NCI-H2081 treated with DMSO at 0.1 percent for 48 hours (cell line): ENCODE results near the gene NR2C1.
A peak's percentile ranks its signal among the peaks of the same experiment; 100 is the strongest.

ENCODE experiments used
- DNase-seq: peaks from one replicate; lab custom pipeline; 2025; lab: John Stamatoyannopoulos, UW

NR2C1 gene

GRCh38 chr12:95083938-95084337, 10.5 kb upstream of the NR2C1 start:
- no peak for DNase-seq

GRCh38 chr12:95083471-95083870, 10.1 kb upstream of the NR2C1 start:
- no peak for DNase-seq

GRCh38 chr12:95077341-95077740, 3.9 kb upstream of the NR2C1 start:
- no peak for DNase-seq

- no peak for DNase-seq
Observed at GRCh38 chr12:95074766-95075165, 1.3 kb upstream of the NR2C1 start.

DNA sequence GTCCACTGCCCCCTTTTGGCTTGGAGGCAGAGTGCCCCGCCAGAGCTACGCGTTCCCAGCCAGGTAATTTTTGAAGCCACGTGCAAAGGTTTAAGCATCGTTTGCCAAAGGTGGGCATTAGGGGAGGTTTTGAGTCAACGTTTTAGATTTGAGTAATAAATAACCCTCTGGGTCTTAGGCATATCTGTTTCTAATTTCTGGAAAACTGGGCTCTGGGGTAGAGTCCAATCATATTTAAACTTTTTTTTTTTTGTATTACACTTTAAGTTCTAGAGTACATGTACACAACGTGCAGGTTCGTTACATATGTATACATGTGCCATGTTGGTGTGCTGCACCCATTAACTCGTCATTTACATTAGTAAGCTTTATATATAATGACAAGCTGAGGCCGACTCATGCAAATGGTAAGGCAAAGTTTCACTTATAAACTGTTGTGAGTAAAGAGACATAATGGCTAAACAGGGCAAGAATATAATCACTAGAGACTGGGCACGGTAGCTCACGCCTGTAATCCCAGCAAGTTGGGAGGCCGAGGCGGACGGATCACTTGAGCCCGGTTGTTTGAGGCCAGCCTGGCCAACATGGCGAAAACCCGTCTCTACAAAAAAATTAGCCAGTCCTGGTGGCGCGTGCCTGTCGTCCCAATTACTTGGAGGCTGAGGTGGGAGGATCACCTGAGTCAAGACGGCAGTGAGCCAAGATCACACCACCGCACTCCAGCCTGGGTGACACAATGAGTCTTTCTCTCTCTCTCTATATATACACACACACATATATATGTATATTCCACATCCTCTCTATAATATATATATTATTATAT, 491 bp upstream of the NR2C1 start:
- DNase-seq = no peak

GRCh38 chr12:95070378-95070777, 3.0 kb downstream of the NR2C1 start:
- no peak for DNase-seq

DNA sequence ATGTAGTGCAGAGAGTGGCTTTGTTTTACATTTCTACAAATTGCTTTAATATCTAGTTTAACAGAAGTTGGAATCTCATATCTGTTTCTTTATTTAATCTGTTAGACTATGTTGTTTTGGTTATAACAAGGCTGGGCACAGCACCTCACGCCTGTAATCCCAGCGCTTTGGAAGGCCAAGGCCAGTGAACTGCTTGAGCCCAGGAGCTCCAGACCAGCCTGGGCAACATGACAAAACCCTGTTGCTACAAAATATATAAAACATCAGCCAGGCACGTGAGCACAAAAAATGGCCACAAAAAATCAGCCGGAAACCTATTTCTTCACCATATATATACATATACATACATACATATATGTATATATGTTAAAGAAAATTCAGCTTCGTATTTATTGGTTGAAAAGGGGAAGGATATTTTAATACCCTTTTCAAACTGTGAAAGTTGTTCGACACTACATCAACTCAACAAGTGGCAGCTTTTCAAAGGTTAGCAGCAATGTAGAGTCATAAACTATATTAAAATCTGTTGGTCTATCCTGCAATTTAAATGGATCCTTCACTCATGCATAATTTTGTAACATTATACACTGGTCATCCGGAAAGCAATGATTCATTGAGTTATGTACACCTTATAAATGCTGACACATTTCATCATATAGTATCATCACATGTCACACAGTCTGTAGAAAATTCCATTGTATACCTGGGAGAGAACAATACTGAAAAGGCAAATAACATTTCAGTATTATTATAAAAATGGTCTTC, 7.1 kb downstream of the NR2C1 start:
- DNase-seq = no peak

- no peak for DNase-seq
Observed at GRCh38 chr12:95060951-95061350, 12.5 kb downstream of the NR2C1 start.

- no peak for DNase-seq
Observed at GRCh38 chr12:95059984-95060383, 13.4 kb downstream of the NR2C1 start.

DNA sequence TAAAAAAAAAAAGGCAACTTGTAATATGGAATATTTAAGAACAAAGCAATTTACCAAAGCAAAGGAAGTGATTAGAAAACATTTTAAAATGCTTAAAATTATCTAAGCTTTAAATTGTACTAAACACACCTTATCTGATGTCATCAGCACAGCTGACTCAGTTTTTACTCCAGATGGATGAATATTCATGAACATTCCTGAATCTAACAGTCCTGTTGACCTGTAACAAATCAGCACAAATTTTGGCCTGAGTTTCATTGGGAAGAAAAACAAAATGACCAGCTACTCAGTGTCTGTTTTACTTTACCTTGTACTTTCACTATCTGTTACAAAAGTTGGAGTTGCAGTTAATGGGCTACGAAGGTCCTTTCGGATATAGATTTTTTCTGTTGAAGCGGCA, 16.0 kb downstream of the NR2C1 start:
- no peak for DNase-seq

DNA sequence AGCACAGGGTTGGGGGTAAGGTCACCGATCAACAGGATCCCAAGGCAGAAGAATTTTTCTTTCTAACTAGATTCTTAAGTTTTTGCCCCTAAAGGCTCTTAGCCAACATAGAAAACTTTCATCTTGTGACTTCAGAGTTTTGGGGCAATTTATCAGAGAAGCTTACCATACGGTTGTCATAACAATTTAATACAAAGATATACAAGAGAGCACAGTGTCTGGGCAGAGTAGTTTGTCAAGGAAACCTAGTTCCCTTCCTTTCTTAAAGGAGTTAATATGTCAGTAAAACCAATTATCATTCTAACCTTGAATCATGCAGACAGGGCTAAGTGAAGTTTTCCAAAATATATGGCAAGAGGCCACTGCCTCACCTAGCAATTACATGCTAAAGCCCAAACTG, 18.4 kb downstream of the NR2C1 start:
- no peak for DNase-seq

DNA sequence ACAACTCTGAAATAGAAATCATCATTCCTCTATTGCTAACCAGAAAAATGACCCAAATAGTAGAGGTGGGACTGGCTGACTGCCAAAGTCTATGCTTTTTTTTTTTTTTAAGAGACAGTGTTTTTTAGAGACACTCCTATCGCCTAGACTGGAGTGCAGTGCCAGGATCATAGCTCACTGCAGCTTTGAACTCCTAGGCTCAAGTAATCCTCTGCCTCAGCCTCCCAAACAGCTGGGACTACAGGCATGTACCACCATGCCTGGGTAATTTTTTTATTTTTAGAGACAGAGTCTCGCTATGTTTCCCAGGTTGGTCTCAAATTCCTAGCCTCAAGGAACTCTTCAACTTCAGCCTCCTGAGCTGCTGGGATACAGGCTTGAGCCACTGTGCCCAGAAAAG, 19.2 kb downstream of the NR2C1 start:
- DNase-seq = no peak

- DNase-seq = no peak
Observed at GRCh38 chr12:95051241-95051640, 22.2 kb downstream of the NR2C1 start.

DNA sequence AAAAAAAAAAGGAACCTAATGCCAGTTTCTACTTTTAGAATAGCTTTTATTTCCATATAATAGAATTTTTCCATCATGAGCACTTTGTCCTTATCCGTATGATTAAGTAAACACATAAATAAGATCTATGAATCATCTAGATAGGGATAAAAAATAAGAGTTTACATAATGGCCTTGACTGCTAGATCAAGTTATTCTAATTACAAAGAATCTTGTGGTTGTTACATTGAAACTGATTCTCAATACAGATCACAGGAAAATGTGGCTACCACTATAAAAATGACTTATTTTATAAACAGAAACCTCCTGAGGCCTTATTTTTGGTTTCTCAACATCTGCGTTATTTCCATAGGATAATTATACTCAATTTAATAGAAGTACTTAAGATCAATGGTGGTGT, 35.5 kb downstream of the NR2C1 start:
- DNase-seq = no peak

DNA sequence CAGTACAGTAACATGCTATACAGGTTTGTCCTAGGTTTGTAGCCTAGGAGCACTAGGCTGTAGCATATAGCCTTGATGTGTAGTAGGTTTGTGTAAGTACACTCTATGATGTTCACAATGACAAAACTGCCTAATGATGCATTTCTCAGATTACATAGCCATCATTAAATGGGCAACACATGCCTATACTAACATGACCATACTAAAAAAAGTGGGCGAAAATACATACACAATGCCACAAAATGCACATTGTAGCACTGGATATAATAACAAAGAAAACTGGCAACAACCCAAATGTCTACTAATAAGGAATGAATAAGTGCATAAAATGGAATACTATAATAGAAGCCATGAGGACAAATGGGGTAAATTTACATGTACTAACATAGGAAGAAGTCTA, 38.7 kb downstream of the NR2C1 start:
- no peak for DNase-seq

DNA sequence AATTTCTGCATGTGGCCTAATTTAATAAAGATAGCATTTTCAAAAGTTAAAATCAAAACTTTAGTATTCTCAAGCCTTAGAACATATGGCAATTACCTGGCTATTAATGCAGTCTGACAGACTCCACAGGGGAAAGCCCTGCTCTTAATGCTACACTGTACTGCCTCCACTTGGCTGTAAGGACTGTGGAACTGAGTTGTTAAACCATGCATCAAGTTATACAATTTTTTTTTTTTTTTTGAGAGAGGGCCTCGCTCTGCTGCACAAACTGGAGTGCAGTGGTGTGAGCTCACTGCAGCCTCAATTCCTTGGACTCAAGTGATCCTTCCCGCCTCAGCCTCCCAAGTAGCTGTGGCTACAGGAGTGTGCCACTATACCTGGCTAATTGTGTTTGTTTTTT, 50.9 kb downstream of the NR2C1 start:
- DNase-seq = no peak

DNA sequence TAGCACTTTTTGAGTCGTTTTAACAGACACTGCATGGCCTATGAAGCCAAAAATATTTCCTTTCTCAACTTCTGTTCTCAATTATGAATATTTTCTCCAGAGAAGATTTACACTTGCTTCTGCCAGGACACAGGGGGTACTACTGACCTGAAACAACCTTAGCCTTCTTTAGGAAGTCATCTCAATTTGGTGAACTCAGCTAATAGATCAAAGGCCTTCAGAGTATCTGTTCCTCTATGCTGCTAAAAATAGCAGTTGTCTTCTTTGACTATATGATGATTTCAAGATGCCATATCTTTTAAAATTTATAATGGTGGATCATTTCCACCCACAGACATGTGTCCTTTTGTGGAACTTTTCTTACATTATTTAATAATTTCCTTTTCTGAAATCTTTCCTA, 55.9 kb downstream of the NR2C1 start:
- no peak for DNase-seq

- DNase-seq = no peak
Observed at GRCh38 chr12:95016120-95016519, 57.3 kb downstream of the NR2C1 start.

DNA sequence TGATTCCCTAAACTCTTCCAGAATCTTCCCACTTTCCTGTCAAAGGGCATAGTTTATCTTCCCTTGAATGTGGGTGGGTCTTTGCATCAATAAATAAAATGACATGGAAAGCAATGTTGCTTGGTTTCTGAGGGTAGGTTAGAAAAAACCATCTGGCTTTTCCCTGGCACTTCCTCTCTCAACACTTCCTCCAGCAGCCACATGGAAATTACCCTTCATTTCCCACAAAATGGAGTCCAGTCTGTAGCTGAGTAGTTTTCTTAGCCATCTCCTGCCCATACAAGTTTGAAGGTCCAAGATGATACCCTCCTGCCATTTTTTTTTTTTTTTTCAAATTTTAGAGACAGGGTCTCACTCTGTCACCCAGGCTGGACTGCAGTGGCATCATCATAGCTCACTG, 58.9 kb downstream of the NR2C1 start:
- DNase-seq = no peak

DNA sequence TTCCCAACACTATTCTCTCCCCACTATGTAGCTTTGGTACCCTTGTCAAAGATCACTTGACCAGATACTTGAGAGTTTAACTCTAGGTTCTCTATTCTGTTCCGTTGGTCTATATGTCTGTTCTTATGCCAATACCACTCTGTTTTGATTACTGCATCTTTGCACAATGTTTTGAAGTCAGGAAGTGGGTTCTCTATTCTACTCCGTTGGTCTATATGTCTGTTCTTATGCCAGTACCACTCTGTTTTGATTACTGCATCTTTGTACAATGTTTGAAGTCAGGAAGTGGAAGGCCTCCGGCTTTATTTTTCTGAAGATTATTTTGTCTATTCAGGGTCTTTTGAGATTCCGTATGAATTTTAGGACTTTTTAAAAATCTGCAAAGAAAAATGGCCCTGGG, 67.2 kb downstream of the NR2C1 start:
- DNase-seq = no peak

DNA sequence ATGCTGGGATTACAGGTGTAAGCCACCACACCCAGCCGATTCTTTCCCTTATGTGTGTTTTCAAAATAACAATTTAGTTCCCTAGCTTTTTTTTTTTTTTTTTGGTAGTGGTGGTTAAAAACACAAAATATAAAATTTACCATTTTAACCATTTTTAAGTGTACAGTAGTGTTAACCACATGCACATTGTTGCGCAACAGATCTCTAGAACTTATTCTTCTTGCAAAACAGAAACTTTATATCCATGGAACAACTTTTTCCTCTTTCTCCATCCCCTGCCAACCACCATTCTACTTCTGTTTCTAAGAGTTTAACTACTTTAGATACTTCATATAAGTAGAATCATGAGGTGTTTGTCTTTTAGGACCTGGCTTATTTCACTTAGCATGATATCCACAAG, 68.8 kb downstream of the NR2C1 start:
- no peak for DNase-seq

DNA sequence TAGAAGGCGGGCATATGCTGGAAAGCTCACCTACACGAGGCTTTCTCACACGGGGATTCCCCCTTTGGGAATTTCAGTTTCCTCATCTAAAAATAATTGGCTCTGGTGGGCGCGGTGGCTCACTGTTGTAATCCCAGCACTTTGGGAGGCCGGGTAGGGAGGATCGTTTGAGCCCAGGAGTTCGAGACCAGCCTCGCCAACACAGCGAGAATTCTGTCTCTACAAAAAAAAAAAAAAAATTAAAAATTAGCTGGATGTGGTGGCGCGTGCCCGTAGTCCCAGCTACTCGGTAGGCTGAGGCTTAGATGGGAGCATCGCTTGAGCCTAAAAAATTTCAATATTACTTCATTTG, 69.5 kb downstream of the NR2C1 start:
- no peak for DNase-seq

- peak; percentile 78 for DNase-seq
Observed at GRCh38 chr12:95003213-95003920, 70.1 kb downstream of the NR2C1 start, which contains the start of gene NDUFA12. Gene NDUFA12 (minus strand): TSS chr12:95003697. CDS start chr12:95003680, 17 bp downstream.
